Cardiac muscle cell (in vitro differentiated cells and primary cell): Measurements from ENCODE around the gene AP3D1. TPM values are rescaled to one million over a fixed set of nuclear protein-coding genes. Genes with fewer than 3 reads are reported as not detected.

ENCODE experiments used
- DNase-seq, 2 donors: peaks; one replicate each; pipeline versions ENCODE4 v3.0.0 to v3.0.0-alpha.2; 2010 to 2017; ENCODE audit warnings: low read depth in 1 of 2, low spot score in 1 of 2
- H3K27ac ChIP-seq: fragments of 200-600 bp; sonication (generic); 2 replicates; pipeline ENCODE4 v1.5.1; 2016
- H3K27me3 ChIP-seq: fragments of 200-600 bp; sonication (generic); 2 replicates; pipeline ENCODE4 v1.6.0; 2016; ENCODE audit warnings: control low read depth
- H3K36me3 ChIP-seq: fragments of 200-600 bp; sonication (generic); 2 replicates; pipeline ENCODE4 v1.5.1; 2016; ENCODE audit warnings: control low read depth
- H3K4me1 ChIP-seq: fragments of 200-600 bp; sonication (generic); 2 replicates; pipeline ENCODE4 v1.8.1; 2017; ENCODE audit warnings: low read depth, mild to moderate bottlenecking, mixed run types
- H3K4me3 ChIP-seq: fragments of 200-600 bp; sonication (generic); 2 replicates; pipeline ENCODE4 v1.5.1; 2016; ENCODE audit warnings: mild to moderate bottlenecking
- H3K9me3 ChIP-seq: fragments of 200-600 bp; sonication (generic); 2 replicates; pipeline ENCODE4 v1.5.1; 2017; ENCODE audit warnings: low read depth, mild to moderate bottlenecking, control low read depth
- polyA plus RNA-seq: library from polyadenylated mRNA; unstranded; fragments of >200 nt; fragmentation: Nextera tagmentation; extraction: Ambion mirVana; gene quantifications from 2 replicates; pipeline ENCODE4 v1.2.1, GENCODE V29; 2016
- total RNA-seq: library from RNA; depleted of rRNA; stranded (reverse); fragments of >200 nt; gene quantifications from 2 replicates; pipeline ENCODE4 v1.2.3, GENCODE V29; 2016
- TF ChIP-seq, protein P1 (sequence below): IDR thresholded peaks from 2 replicates; pipeline ENCODE4 v1.5.1; 2012; ENCODE audit warnings: low read depth, mild to moderate bottlenecking, low read length

Gene AP3D1
- total and polyA plus RNA-seq, 2 experiments from 2014 or later = 115 to 125 TPM

DNA sequence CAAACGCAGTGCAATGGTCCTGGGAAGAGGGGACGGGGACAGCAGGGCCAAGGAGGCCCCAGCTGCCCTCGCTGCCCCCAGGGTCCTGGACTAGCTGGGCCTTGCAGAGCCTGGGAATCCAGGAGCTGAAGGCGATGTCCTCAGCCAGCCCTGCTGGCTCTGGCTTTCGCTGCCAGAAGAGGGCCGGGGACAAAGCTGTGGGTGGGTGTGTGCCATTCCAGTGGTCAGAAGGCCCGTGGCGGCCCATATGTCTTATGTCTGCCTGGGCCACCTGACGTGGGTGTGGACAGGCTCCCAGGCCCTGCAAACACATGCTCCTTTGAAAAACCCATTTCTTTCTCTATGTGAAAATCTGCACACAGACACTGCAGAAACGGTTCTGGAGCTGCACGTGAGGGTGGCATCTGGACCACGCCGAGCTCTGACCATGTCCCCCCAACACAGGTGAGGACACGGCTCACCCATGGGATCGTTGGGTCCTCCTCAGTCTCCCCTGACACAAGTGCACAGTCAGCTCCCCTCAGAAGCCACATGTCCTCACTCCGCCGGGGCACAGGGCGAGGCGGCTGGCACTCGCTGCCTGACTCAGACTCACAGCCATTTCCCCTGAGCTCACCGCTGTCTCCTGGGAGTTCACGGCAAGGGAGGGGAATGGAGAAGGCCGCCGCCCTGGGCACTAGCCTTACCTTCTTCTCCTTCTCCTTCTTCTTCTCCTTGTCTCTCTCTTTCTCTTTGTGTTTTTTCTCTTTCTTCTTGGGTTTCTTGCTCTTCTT is 37.7 kb downstream of the AP3D1 start:
- Histone ChIP-seq H3K36me3 (peaks cover 73% of the 10 kb centered on the region), H3K4me1 (no peaks in the 10 kb centered on the region), H3K27ac (no peak overlapping the region), H3K9me3 (no peaks in the 10 kb centered on the region), H3K4me3 (no peak overlapping the region), H3K27me3 (no peaks in the 10 kb centered on the region)
- no peak for DNase-seq
- TF ChIP-seq, protein P1, sequence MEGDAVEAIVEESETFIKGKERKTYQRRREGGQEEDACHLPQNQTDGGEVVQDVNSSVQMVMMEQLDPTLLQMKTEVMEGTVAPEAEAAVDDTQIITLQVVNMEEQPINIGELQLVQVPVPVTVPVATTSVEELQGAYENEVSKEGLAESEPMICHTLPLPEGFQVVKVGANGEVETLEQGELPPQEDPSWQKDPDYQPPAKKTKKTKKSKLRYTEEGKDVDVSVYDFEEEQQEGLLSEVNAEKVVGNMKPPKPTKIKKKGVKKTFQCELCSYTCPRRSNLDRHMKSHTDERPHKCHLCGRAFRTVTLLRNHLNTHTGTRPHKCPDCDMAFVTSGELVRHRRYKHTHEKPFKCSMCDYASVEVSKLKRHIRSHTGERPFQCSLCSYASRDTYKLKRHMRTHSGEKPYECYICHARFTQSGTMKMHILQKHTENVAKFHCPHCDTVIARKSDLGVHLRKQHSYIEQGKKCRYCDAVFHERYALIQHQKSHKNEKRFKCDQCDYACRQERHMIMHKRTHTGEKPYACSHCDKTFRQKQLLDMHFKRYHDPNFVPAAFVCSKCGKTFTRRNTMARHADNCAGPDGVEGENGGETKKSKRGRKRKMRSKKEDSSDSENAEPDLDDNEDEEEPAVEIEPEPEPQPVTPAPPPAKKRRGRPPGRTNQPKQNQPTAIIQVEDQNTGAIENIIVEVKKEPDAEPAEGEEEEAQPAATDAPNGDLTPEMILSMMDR = no peak

DNA sequence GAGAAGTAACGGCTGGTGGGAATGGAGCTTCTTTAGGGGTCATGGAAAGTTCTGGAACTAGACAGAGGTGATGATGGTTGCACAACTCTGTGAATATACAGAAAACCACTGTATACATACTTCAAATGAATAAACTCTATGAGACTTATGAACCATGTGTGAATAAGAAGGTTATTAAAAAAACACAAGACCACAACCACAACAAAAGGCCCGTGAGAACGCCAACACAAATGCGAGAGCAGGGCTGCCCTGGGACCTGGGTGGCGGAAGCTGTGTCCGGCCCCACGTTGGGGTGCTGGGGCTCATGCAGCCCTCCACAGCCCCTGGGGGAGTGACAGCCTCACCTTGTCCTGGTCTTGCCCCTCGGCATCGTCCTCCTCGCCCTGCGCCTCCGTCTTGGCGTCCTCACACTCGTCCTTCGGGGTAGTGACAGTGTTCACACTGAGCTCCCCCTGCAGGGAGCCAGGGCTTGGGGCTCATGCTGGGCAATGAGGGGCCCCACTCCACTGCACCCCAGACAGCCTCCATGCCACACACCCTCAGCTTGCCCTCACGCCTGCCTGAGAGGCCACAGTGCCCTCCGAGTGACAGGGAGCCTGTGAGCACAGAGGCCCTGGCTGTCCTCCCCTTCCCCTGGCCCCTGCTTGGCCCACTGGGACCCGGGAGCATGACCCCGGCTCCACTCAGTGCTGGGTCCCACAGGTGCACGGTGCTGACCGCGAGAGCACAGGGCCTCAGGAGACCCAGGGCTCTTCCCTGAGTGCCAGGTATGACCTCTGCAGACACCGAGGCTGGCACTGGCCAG is 38.6 kb downstream of the AP3D1 start:
- Histone ChIP-seq H3K4me3 (no peak overlapping the region), H3K4me1 (no peaks in the 10 kb centered on the region), H3K9me3 (no peaks in the 10 kb centered on the region), H3K27me3 (no peaks in the 10 kb centered on the region), H3K27ac (no peak overlapping the region), H3K36me3 (peaks cover 75% of the 10 kb centered on the region)
- TF ChIP-seq, protein P1 = no peak
- no peak for DNase-seq

DNA sequence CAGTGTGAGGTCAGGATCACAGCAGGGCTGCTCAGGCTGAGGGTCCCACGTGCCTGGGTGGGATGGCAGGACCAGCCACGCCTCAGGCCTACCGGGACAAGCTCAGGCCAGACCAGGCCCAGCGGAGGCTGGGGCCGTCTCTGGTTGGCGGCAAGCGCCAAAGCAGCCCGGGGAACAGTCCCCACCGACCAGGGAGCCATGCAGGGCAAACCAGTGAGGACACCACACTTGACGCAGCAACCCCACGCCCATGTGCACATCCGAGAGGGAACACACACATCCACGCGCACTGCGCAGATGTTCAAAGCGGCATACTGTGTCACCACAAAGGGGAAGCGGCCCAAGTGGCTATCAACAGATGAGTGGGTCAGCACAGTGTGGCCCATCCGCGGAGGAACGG is 39.5 kb downstream of the AP3D1 start:
- H3K27me3 ChIP-seq = no peaks in the 10 kb centered on the region
- no peaks in the 10 kb centered on the region for H3K9me3 ChIP-seq
- H3K4me1 ChIP-seq = no peaks in the 10 kb centered on the region
- H3K27ac ChIP-seq = no peak overlapping the region
- DNase-seq = no peak
- TF ChIP-seq, protein P1 = no peak
- peaks cover 68% of the 10 kb centered on the region for H3K36me3 ChIP-seq
- no peak overlapping the region for H3K4me3 ChIP-seq

DNA sequence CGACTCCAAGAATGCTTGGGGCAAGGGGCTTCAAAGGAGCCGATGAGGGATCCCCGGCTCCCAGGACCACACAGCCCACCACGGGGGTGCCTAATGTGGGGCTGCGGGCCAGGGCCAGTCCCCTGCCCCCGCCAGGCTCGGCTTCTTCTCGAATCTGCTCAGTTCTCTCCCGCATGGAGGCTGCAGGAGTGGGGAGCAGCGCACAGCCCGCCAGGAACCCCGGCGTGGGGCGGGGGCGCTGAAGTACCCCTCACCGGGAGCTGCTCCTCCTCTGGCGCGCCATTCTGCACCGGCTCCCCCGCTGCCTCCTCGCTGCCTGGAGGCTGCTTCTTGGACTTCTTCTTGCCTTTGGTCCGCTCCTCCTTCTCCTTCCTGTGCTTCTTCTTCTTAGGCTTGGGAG is 39.9 kb downstream of the AP3D1 start:
- no peaks in the 10 kb centered on the region for H3K9me3 ChIP-seq
- H3K27ac ChIP-seq = no peak overlapping the region
- H3K36me3 ChIP-seq = peaks cover 67% of the 10 kb centered on the region
- no peak for DNase-seq
- no peaks in the 10 kb centered on the region for H3K4me1 ChIP-seq
- TF ChIP-seq, protein P1 = no peak
- no peaks in the 10 kb centered on the region for H3K27me3 ChIP-seq
- no peak overlapping the region for H3K4me3 ChIP-seq

DNA sequence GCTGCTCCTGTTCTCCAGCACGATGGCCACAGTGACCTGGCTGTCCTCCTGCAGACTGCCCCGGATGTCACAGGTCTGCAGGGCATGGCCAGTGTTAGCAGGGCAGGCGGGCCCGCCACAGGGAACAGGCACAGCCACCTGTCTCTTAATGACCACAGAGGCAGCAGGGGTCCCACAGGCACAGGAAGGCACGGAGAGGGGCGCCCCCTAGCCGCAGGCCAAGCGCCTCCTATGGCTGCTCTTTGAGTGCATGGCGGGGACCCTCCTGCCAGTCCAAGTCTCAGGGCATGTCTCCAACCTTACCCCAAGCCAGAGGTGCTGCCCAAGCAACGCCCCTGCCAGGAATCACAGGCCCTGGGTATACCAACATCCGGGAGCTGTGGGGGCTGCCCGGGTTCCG is 40.5 kb downstream of the AP3D1 start:
- Histone ChIP-seq H3K36me3 (peaks cover 66% of the 10 kb centered on the region), H3K27me3 (no peaks in the 10 kb centered on the region), H3K4me1 (no peaks in the 10 kb centered on the region), H3K27ac (no peak overlapping the region), H3K9me3 (no peaks in the 10 kb centered on the region), H3K4me3 (no peak overlapping the region)
- DNase-seq = no peak
- TF ChIP-seq, protein P1 = peak; percentile 9
